HL-60 (cell line): ENCODE data around the gene MC1R.

Experiments used
- POLR2AphosphoS5 ChIP-seq: IDR thresholded peaks from 2 replicates; pipeline ENCODE4 v1.6.1; 2012; ENCODE audit warnings: low read depth
- TF ChIP-seq, protein P1 (sequence below): IDR thresholded peaks from one replicate; pipeline ENCODE4 v1.5.1; 2011; ENCODE audit warnings: low read length, control low read depth, inconsistent platforms; ENCODE audit not compliant: insufficient read depth
- TF ChIP-seq, protein P2 (sequence below): IDR thresholded peaks from 2 replicates; pipeline ENCODE4 v1.6.1; 2012; ENCODE audit warnings: low read depth; ENCODE audit not compliant: insufficient replicate concordance

DNA sequence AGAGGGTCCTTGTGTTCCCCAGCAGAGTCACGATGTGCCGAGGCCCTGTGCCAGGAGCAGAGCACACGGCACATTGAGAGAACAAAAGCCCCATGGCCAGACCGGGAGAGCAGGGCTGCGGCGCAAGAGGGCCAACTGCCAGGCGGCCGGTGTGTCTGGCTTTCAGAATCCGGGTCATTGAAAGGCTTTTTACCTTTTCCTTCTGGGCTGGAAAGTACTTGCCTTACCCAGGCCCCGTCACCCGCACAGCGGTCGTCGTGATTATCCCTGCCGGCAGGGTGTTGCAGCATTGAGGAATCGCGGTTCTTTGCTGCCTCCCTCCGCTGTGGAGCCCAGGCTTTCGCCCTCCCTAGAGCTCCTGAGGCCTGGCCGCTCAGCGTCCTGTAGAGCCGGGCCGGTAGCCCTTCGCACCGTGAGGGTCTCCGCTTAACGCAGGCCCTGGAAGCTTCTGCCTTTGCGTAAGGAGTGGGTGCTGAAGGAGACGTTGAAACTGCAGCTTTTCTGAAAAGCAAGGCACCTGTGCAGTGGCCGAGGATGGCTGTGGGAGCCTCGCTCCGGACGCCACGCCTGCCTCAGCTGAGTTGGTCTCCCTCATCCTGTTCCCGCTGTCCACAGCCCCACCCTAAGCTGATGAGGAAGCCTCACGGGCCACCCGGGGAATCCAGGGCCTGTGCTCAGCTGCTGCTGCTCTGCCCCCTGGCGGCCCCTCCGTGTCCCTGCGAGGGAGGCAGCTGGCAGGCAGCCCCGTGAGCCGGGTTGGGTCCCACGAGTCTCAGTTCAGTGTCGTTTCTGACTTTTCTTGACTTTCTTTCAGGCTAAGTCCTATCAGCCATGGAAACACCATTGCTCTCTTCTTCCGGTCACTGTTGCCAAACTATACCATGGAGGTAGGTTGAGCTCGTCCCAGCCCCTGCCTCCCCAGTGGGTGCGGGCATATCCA, 8.6 kb upstream of the MC1R start:
- TF ChIP-seq, protein P1, sequence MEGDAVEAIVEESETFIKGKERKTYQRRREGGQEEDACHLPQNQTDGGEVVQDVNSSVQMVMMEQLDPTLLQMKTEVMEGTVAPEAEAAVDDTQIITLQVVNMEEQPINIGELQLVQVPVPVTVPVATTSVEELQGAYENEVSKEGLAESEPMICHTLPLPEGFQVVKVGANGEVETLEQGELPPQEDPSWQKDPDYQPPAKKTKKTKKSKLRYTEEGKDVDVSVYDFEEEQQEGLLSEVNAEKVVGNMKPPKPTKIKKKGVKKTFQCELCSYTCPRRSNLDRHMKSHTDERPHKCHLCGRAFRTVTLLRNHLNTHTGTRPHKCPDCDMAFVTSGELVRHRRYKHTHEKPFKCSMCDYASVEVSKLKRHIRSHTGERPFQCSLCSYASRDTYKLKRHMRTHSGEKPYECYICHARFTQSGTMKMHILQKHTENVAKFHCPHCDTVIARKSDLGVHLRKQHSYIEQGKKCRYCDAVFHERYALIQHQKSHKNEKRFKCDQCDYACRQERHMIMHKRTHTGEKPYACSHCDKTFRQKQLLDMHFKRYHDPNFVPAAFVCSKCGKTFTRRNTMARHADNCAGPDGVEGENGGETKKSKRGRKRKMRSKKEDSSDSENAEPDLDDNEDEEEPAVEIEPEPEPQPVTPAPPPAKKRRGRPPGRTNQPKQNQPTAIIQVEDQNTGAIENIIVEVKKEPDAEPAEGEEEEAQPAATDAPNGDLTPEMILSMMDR = peak; percentile 24
- TF ChIP-seq, protein P2, sequence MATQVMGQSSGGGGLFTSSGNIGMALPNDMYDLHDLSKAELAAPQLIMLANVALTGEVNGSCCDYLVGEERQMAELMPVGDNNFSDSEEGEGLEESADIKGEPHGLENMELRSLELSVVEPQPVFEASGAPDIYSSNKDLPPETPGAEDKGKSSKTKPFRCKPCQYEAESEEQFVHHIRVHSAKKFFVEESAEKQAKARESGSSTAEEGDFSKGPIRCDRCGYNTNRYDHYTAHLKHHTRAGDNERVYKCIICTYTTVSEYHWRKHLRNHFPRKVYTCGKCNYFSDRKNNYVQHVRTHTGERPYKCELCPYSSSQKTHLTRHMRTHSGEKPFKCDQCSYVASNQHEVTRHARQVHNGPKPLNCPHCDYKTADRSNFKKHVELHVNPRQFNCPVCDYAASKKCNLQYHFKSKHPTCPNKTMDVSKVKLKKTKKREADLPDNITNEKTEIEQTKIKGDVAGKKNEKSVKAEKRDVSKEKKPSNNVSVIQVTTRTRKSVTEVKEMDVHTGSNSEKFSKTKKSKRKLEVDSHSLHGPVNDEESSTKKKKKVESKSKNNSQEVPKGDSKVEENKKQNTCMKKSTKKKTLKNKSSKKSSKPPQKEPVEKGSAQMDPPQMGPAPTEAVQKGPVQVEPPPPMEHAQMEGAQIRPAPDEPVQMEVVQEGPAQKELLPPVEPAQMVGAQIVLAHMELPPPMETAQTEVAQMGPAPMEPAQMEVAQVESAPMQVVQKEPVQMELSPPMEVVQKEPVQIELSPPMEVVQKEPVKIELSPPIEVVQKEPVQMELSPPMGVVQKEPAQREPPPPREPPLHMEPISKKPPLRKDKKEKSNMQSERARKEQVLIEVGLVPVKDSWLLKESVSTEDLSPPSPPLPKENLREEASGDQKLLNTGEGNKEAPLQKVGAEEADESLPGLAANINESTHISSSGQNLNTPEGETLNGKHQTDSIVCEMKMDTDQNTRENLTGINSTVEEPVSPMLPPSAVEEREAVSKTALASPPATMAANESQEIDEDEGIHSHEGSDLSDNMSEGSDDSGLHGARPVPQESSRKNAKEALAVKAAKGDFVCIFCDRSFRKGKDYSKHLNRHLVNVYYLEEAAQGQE = no peak
- no peak for TF ChIP-seq POLR2AphosphoS5
